K562 (cell line): ENCODE measurements around the gene TOM1L1. TPM values are rescaled to one million over a fixed set of nuclear protein-coding genes. Genes with fewer than 3 reads are reported as not detected.

ENCODE experiments used
- ATAC-seq: fragments of 200-7000 bp; cut with Tn5 transposase; 3 replicates; pipeline ENCODE4 v1.9.1; 2020; ENCODE audit warnings: moderate library complexity
- BruUV-seq: library from RNA; stranded (reverse); fragments of 400-500 nt; replicated peaks from 2 replicates; lab custom pipeline; 2021; lab: Mats Ljungman, UMichigan
- CTCF ChIA-PET: fragments of 300-600 bp; formaldehyde crosslinking; extraction: SDS; loops from one replicate; lab custom pipeline; 2021; ENCODE audit warnings: low intra/inter-chr PET ratio; lab: Yijun Ruan, JAX
- POLR2A ChIA-PET: fragments of 300-600, 350-650 bp; sonication (Branson Sonifier 250); formaldehyde crosslinking; extraction: SDS; loops from one replicate; lab custom pipeline; 2021; ENCODE audit warnings: antibody characterized with exemption, inconsistent platforms; lab: Yijun Ruan, JAX
- DNase-seq, 4 experiments: peaks; one replicate each; pipeline versions ENCODE4 v3.0.0 to v3.0.0-alpha.2; 2011 to 2018; ENCODE audit warnings: low spot score in 3 of 4, mixed read lengths in 3 of 4; ENCODE audit errors: extremely low read depth in 1 of 4
- FAIRE-seq: peaks from 2 replicates; lab custom pipeline; 2011; peaks lifted over from hg19 to GRCh38; lab: Jason Lieb, UNC
- H2AFZ ChIP-seq: 2 replicates; pipeline ENCODE4 v1.6.0; 2011; ENCODE audit warnings: low read depth, low read length, control low read depth, inconsistent platforms
- H3K27ac ChIP-seq: fragments of 200-600 bp; 3 replicates; pipeline ENCODE4 v1.8.0; 2011; ENCODE audit warnings: low read depth, mild to moderate bottlenecking, control low read depth, inconsistent platforms, low read length, moderate library complexity, mixed read lengths; ENCODE audit errors: extremely low read depth
- H3K27me3 ChIP-seq, 2 experiments: fragments of 300-600 bp in 1 of 2; 2 replicates in 1 of 2; 3 replicates in 1 of 2; pipeline versions ENCODE4 v1.6.0 to v1.8.0; 2011; ENCODE audit warnings: inconsistent platforms in 2 of 2, low read length in 2 of 2, mild to moderate bottlenecking in 1 of 2, mixed read lengths in 1 of 2, moderate library complexity in 1 of 2; ENCODE audit not compliant: control insufficient read depth in 2 of 2, insufficient read depth in 2 of 2
- H3K36me3 ChIP-seq: fragments of 300-600 bp; 3 replicates; pipeline ENCODE4 v1.8.0; 2011; ENCODE audit warnings: mild to moderate bottlenecking, low read length, inconsistent platforms; ENCODE audit not compliant: control insufficient read depth, insufficient read depth
- H3K4me1 ChIP-seq, 2 experiments: fragments of 200-600 bp in 1 of 2; replicated peaks in 1 of 2; 2 replicates in 1 of 2; 3 replicates in 1 of 2; pipeline versions ENCODE4 v1.5.1 to v1.8.0; 2011; ENCODE audit warnings: inconsistent platforms in 2 of 2, low read length in 2 of 2, mild to moderate bottlenecking in 1 of 2, mixed read lengths in 1 of 2, moderate library complexity in 1 of 2; ENCODE audit not compliant: control insufficient read depth in 2 of 2, insufficient read depth in 2 of 2
- H3K4me2 ChIP-seq: 2 replicates; pipeline ENCODE4 v1.6.1; 2011; ENCODE audit warnings: low read length, control low read depth, inconsistent platforms, mixed read lengths; ENCODE audit not compliant: insufficient read depth
- H3K4me3 ChIP-seq: fragments of 200-600 bp; sonication (generic), shearing (Covaris generic); 2 replicates; pipeline ENCODE4 v1.5.1; 2016; ENCODE audit warnings: control low read depth, inconsistent platforms
- H3K79me2 ChIP-seq: fragments of 200-600 bp; 3 replicates; pipeline ENCODE4 v1.8.0; 2011; ENCODE audit warnings: low read length, inconsistent platforms; ENCODE audit not compliant: control insufficient read depth, insufficient read depth
- H3K9ac ChIP-seq, 2 experiments: 2 replicates each; pipeline versions ENCODE4 v1.6.0 to v1.6.1; 2011; ENCODE audit warnings: low read depth in 2 of 2, low read length in 2 of 2, control low read depth in 1 of 2, inconsistent platforms in 1 of 2, mild to moderate bottlenecking in 1 of 2, mixed read lengths in 1 of 2; ENCODE audit not compliant: insufficient read depth in 1 of 2
- H3K9me1 ChIP-seq: one replicate; pipeline ENCODE4 v1.6.0; 2011; ENCODE audit warnings: inconsistent platforms, mild to moderate bottlenecking, low read length, moderate library complexity; ENCODE audit not compliant: control insufficient read depth, insufficient read depth
- H3K9me3 ChIP-seq: replicated peaks from 2 replicates; pipeline ENCODE4 v1.5.1; 2011; ENCODE audit warnings: low read depth, low read length, inconsistent platforms; ENCODE audit not compliant: control insufficient read depth, insufficient read depth
- H4K20me1 ChIP-seq: replicated peaks from 2 replicates; pipeline ENCODE4 v1.6.1; 2011; ENCODE audit warnings: low read length, inconsistent platforms, mixed read lengths; ENCODE audit not compliant: control insufficient read depth, insufficient read depth
- CEBPG ChIP-seq, 3 experiments: fragments of 200-800 bp in 1 of 3; sonication (Bioruptor generic) in 1 of 3; sonication (generic) in 1 of 3; formaldehyde crosslinking in 1 of 3; IDR thresholded peaks in 2 of 3; conservative IDR thresholded peaks in 1 of 3; 2 replicates each; pipeline versions ENCODE4 v1.6.1 to v1.8.0; 2016 to 2022; ENCODE audit warnings: missing compliant biosample characterization in 2 of 3, missing genetic modification characterization in 2 of 3, mild to moderate bottlenecking in 1 of 3, missing genetic modification reagents in 1 of 3
- NFE2L1 ChIP-seq: fragments of 450-650 bp; IDR thresholded peaks from 2 replicates; pipeline ENCODE4 v1.6.1; 2016; ENCODE audit warnings: missing genetic modification characterization, low read depth, mild to moderate bottlenecking, missing compliant biosample characterization, moderate library complexity, borderline replicate concordance
- SP2 ChIP-seq: IDR thresholded peaks from 2 replicates; pipeline ENCODE4 v1.6.1; 2011; ENCODE audit warnings: mild to moderate bottlenecking, low read depth, low read length, moderate library complexity; ENCODE audit not compliant: poor library complexity, severe bottlenecking; ENCODE audit errors: extremely low read depth
- WGBS: fragments of 100-300 bp; shearing (Covaris generic); methylation state at CpG from one replicate; pipeline ENCODE4 v1.1.6; 2016; ENCODE audit warnings: low coverage, mixed read lengths; ENCODE audit not compliant: insufficient coverage; ENCODE audit errors: missing lambda C conversion rate; 5-methylcytosine and 5-hydroxymethylcytosine counted together
- in situ Hi-C: fragments of 300-500 bp; cut with MboI; formaldehyde crosslinking; loops from 4 replicates; pipeline ENCODE4 v1.15.0; 2018; ENCODE audit warnings: inconsistent platforms, mixed read lengths
- intact Hi-C: fragments of 100-400 bp; cut with micrococcal nuclease; formaldehyde crosslinking; loops from 2 replicates; pipeline ENCODE4 v1.14.2; 2022
- polyA plus RNA-seq, 8 experiments: library from polyadenylated mRNA; depleted of rRNA in 4 of 8; stranded (reverse) in 5 of 8; unstranded in 3 of 8; fragments of >200 nt; fragmentation: Nextera tagmentation in 2 of 8; fragmentation: Illumina TruSeq in 1 of 8; extraction: Ambion mirVana in 2 of 8; extraction: Trizol in 1 of 8; gene quantifications; 2 replicates each; pipeline versions ENCODE4 v1.2.1 to v1.2.3, GENCODE V29; 2011 to 2014; ENCODE audit warnings: inconsistent platforms in 1 of 8, missing spikeins in 1 of 8
- total RNA-seq, 7 experiments: library from RNA; depleted of rRNA in 6 of 7; stranded (reverse); fragments of >200 nt in 6 of 7; fragmentation: Illumina TruSeq in 2 of 7; extraction: Trizol in 2 of 7; gene quantifications; 2 replicates each; pipeline versions ENCODE4 v1.2.1 to v1.2.3, GENCODE V29; 2011 to 2021; ENCODE audit warnings: low replicate concordance in 1 of 7
- TF ChIP-seq, protein P1 (sequence below), 2 experiments: fragments of 450-650 bp in 1 of 2; sonication (generic) in 1 of 2; formaldehyde crosslinking in 1 of 2; IDR thresholded peaks in 1 of 2; conservative IDR thresholded peaks in 1 of 2; 2 replicates each; pipeline versions ENCODE4 v1.6.1 to v1.8.1; 2016 to 2023; ENCODE audit warnings: mild to moderate bottlenecking in 2 of 2, moderate library complexity in 2 of 2, inconsistent platforms in 1 of 2, missing genetic modification reagents in 1 of 2

TOM1L1 gene
- total and polyA plus RNA-seq, 9 of the 15 experiments (the other 6 are each of a cell fraction or from before 2014, with no cell fraction given), result 21.3 to 74.3 (median 31.0) TPM

GRCh38 chr17:54901230-54901822 lies 674 bp downstream of the TOM1L1 start:
- Histone ChIP-seq H3K4me3 (peak overlapping the region; percentile 69), H2AFZ (peak overlapping the region; percentile 96), H3K9me3 (no peaks in the 10 kb centered on the region), H3K9me1 (no peaks in the 10 kb centered on the region), H3K27ac (peak overlapping the region; percentile 43; the same call in 1 of the 3 replicates), H3K9ac (peak overlapping the region; percentile 62 to 95), H3K27me3 (no peaks in the 10 kb centered on the region), H4K20me1 (no peaks in the 10 kb centered on the region), H3K4me2 (peak overlapping the region; percentile 91), H3K79me2 (peaks cover 14% of the 10 kb centered on the region), H3K4me1 (peaks cover 14 to 16% of the 10 kb centered on the region in 2 experiments; a peak in 4 of 5 replicates), H3K36me3 (peaks cover 6% of the 10 kb centered on the region; the same call in 1 of the 3 replicates)
- POLR2A ChIA-PET, result interaction anchor here (1.1 to 2.1 kb wide), 3 partner anchors 9 to 30 kb away, joined by 3 to 5 read pairs (median 3); no protein-coding TSS in a partner anchor
- CTCF ChIA-PET, result no interaction called here
- TSS peak; percentile 51 for BruUV-seq
- peak; percentile 42 for ATAC-seq
- in situ Hi-C loops, result no loop called here
- TF ChIP-seq NFE2L1 (tag) (no peak), CEBPG (CRISPR knock-in tag; IDR thresholded peaks at IDR 0.05) (no peak), CEBPG (tag; conservative IDR thresholded peaks at IDR 0.05 in 1 of 2, IDR thresholded peaks at IDR 0.05 in 1 of 2) (peak in 1 of 2 experiments; percentile 54; a peak in 1 of 4 replicates), SP2 (no peak)
- TF ChIP-seq, protein P1, sequence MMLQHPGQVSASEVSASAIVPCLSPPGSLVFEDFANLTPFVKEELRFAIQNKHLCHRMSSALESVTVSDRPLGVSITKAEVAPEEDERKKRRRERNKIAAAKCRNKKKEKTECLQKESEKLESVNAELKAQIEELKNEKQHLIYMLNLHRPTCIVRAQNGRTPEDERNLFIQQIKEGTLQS (IDR thresholded peaks at IDR 0.05), result peak; percentile 76
- TF ChIP-seq, protein P1 (CRISPR knock-in tag; conservative IDR thresholded peaks at IDR 0.05), result no peak
- peak; percentile 35 for FAIRE-seq
- DNase-seq, result peak in 1 of 4 experiments; percentile 21
- WGBS, result 9% methylated on average over 9 of the region's 9 CpGs
- intact Hi-C loops, result loop anchor here (5.0 kb wide), 1 partner anchor 39 kb away; no protein-coding TSS in a partner anchor
